Activated gamma-delta T cell treated with Interleukin-2 at 50 U/mL for 16 hours (primary cell): ENCODE data around the gene LDHAL6A.
A peak's percentile ranks its signal among the peaks of the same experiment; 100 is the strongest.

Experiments
- DNase-seq: peaks from one replicate; pipeline ENCODE4 v3.0.0-alpha.2; 2020

LDHAL6A gene

GRCh38 chr11:18491924-18492323 lies 36.3 kb downstream of the LDHAL6A start:
- no peak for DNase-seq

- no peak for DNase-seq
Measured at GRCh38 chr11:18492888-18493287, 37.2 kb downstream of the LDHAL6A start.

GRCh38 chr11:18493310-18493709 lies 37.7 kb downstream of the LDHAL6A start:
- DNase-seq = no peak

GRCh38 chr11:18495271-18495670 lies 39.6 kb downstream of the LDHAL6A start:
- DNase-seq = no peak

- DNase-seq = no peak
Measured at GRCh38 chr11:18495703-18496102, 40.0 kb downstream of the LDHAL6A start.

GRCh38 chr11:18498039-18498438 lies 42.4 kb downstream of the LDHAL6A start:
- no peak for DNase-seq

GRCh38 chr11:18501629-18502028 lies 46.0 kb downstream of the LDHAL6A start:
- DNase-seq = no peak

GRCh38 chr11:18502352-18502751 lies 46.7 kb downstream of the LDHAL6A start:
- DNase-seq = no peak

GRCh38 chr11:18521122-18521521 lies 65.5 kb downstream of the LDHAL6A start:
- DNase-seq = no peak

GRCh38 chr11:18522388-18522787 lies 66.7 kb downstream of the LDHAL6A start:
- no peak for DNase-seq

GRCh38 chr11:18523084-18523483 lies 67.4 kb downstream of the LDHAL6A start:
- no peak for DNase-seq

- DNase-seq = no peak
Measured at GRCh38 chr11:18524248-18524647, 68.6 kb downstream of the LDHAL6A start.

- DNase-seq = no peak
Measured at GRCh38 chr11:18526130-18526520, 70.5 kb downstream of the LDHAL6A start.

GRCh38 chr11:18526521-18527296 lies 71.1 kb downstream of the LDHAL6A start, which contains the start of gene TSG101:
TSG101 (minus strand) TSS chr11:18526942; CDS start chr11:18526816, 126 bp downstream.
- DNase-seq = peak; percentile 93

- no peak for DNase-seq
Measured at GRCh38 chr11:18527512-18527911, 71.9 kb downstream of the LDHAL6A start.
